ENCODE results near the gene RIPPLY1.

DNA sequence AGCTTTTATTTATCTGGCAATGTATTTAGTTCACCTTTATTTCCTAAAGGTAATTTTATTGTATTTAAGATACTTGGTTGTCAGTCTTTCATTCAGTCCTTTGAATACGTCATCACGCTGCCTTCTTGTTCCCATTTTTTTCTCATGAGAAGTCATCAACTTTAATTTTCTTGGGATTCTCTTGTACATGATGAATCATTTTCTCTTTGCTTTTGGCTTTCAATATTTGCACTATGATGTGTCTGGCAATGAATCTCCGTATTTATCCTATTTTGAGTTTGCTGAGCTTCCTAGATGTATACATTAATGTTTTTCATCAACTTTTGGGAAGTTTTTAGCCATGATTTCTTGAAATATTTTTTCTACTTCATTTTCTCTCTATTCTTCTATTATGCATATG lies 45.5 kb upstream of the RIPPLY1 start:
- no peak for TF ChIP-seq POLR2A (IDR thresholded peaks at IDR 0.05)
- no peak for TF ChIP-seq POLR2AphosphoS5 (IDR thresholded peaks at IDR 0.05)
- TF ChIP-seq, protein P1, sequence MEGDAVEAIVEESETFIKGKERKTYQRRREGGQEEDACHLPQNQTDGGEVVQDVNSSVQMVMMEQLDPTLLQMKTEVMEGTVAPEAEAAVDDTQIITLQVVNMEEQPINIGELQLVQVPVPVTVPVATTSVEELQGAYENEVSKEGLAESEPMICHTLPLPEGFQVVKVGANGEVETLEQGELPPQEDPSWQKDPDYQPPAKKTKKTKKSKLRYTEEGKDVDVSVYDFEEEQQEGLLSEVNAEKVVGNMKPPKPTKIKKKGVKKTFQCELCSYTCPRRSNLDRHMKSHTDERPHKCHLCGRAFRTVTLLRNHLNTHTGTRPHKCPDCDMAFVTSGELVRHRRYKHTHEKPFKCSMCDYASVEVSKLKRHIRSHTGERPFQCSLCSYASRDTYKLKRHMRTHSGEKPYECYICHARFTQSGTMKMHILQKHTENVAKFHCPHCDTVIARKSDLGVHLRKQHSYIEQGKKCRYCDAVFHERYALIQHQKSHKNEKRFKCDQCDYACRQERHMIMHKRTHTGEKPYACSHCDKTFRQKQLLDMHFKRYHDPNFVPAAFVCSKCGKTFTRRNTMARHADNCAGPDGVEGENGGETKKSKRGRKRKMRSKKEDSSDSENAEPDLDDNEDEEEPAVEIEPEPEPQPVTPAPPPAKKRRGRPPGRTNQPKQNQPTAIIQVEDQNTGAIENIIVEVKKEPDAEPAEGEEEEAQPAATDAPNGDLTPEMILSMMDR (IDR thresholded peaks at IDR 0.05): no peak
- no peak for TF ChIP-seq EP300 (IDR thresholded peaks at IDR 0.05)
